Breast epithelium (tissue), 4 donors: ENCODE measurements around the gene TNP1. TPM values are rescaled to one million over a fixed set of nuclear protein-coding genes. Genes with fewer than 3 reads are reported as not detected.

Source experiments
- DNase-seq, 2 donors: peaks; one replicate each; pipeline ENCODE4 v3.0.0-alpha.2; 2019; ENCODE audit warnings: low spot score in 2 of 2
- H3K27ac ChIP-seq, 2 donors: fragments of 200-600 bp; sonication (generic) in 1 of 2; one replicate each; pipeline ENCODE4 v1.5.1; 2016 to 2019; ENCODE audit warnings: mild to moderate bottlenecking in 1 of 2
- H3K27me3 ChIP-seq, 2 donors: fragments of 200-600 bp; sonication (generic) in 1 of 2; one replicate each; pipeline versions ENCODE4 v1.5.1 to v1.6.0; 2017 to 2019; ENCODE audit warnings: control low read depth in 1 of 2, mild to moderate bottlenecking in 1 of 2
- H3K36me3 ChIP-seq: fragments of 200-600 bp; one replicate; pipeline ENCODE4 v1.5.1; 2019
- H3K4me1 ChIP-seq, 2 donors: fragments of 200-600 bp; sonication (generic); one replicate each; pipeline ENCODE4 v1.5.1; 2016 to 2019; ENCODE audit warnings: control low read depth in 1 of 2
- H3K4me3 ChIP-seq, 3 donors: fragments of 200-600 bp; sonication (generic); 1 replicate in 2 of 3; 2 replicates in 1 of 3; pipeline ENCODE4 v1.5.1; 2016 to 2019; ENCODE audit warnings: mild to moderate bottlenecking in 3 of 3, moderate library complexity in 2 of 3
- H3K9me3 ChIP-seq, 2 donors: fragments of 200-600 bp; sonication (generic) in 1 of 2; one replicate each; pipeline ENCODE4 v1.5.1; 2016 to 2019; ENCODE audit warnings: control low read depth in 1 of 2
- CTCF ChIP-seq, 3 donors: fragments of 450-650 bp; IDR thresholded peaks; one replicate each; pipeline ENCODE4 v1.5.1; 2016 to 2017; ENCODE audit warnings: antibody characterized with exemption in 3 of 3, mild to moderate bottlenecking in 3 of 3, moderate library complexity in 3 of 3
- POLR2A ChIP-seq: fragments of 450-650 bp; IDR thresholded peaks from one replicate; pipeline ENCODE4 v1.6.1; 2016; ENCODE audit warnings: antibody characterized with exemption, mild to moderate bottlenecking, moderate library complexity
- POLR2AphosphoS5 ChIP-seq, 3 donors: sonication (generic); formaldehyde crosslinking; IDR thresholded peaks; one replicate each; pipeline ENCODE4 v1.6.1; 2017; ENCODE audit warnings: antibody characterized with exemption in 3 of 3
- intact Hi-C: fragments of 100-400 bp; cut with DNase I; formaldehyde crosslinking; loops from one replicate; pipeline ENCODE4 v1.15.1; 2023; ENCODE audit warnings: low total_unique reads
- total RNA-seq, 3 donors: library from RNA; depleted of rRNA; stranded (reverse); fragments of >200 nt; gene quantifications; one replicate each; pipeline ENCODE4 v1.1.0, GENCODE V29; 2016

The TNP1 gene
- total RNA-seq, 3 donors from 2014 or later = not detected

- no peak for DNase-seq
- no peak for TF ChIP-seq POLR2A
- TF ChIP-seq POLR2AphosphoS5 (IDR thresholded peaks at IDR 0.05) = no peak
- TF ChIP-seq CTCF (IDR thresholded peaks at IDR 0.05) = no peak
- Histone ChIP-seq H3K36me3 (no peaks in the 10 kb centered on the region), H3K9me3 (no peaks in the 10 kb centered on the region), H3K4me1 (no peaks in the 10 kb centered on the region), H3K27ac (no peak overlapping the region), H3K27me3 (no peaks in the 10 kb centered on the region), H3K4me3 (no peak overlapping the region)
- intact Hi-C loops = no loop called here
Measured at GRCh38 chr2:216822470-216822869, 37.4 kb downstream of the TNP1 start.

DNA sequence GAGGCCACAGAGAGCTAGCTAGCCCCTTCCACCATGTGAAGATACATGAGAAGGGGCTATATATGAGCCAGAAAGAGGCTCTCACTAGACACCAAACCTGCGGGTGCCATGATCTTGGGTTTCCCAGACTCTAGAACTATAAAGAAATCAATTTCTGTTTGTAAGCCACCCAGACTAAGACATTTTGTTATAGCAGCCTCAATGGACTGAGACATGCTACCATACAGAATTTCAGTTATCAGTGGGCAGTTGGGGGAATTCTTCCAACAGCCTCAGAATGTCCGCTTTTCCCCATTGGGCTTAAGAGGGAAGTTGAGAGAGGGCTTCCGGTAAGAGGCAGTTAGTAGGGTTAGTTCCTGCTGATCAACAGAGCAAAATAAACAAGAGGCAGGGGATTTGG lies 39.2 kb downstream of the TNP1 start:
- H3K9me3 ChIP-seq = no peaks in the 10 kb centered on the region
- DNase-seq = no peak
- H3K4me1 ChIP-seq = no peaks in the 10 kb centered on the region
- H3K4me3 ChIP-seq = no peak overlapping the region
- H3K27ac ChIP-seq = no peak overlapping the region
- intact Hi-C loops = no loop called here
- H3K27me3 ChIP-seq = no peaks in the 10 kb centered on the region
- H3K36me3 ChIP-seq = no peaks in the 10 kb centered on the region
- TF ChIP-seq CTCF (IDR thresholded peaks at IDR 0.05) = no peak

DNA sequence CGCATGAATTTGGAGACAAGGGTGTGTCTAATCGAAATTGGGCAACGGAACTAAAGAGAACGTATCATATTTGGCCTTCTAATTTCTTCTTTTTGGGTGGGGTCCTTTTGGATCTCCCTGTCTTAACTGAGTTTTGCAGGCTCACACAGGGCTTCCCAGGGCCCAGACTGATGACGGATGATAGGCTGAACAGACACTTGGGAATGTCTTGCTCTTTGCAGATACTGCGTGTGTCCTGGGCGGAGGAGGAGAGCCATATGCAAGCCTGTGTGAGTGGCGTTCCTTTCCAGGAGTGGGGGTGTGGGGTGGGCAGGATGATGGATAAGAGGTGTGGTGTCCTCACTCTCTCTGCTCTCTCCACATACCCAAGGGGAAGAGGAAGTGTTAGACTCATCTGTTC lies 40.1 kb downstream of the TNP1 start:
- Histone ChIP-seq H3K27me3 (no peaks in the 10 kb centered on the region), H3K4me1 (no peaks in the 10 kb centered on the region), H3K36me3 (no peaks in the 10 kb centered on the region), H3K9me3 (no peaks in the 10 kb centered on the region), H3K27ac (no peak overlapping the region), H3K4me3 (no peak overlapping the region)
- intact Hi-C loops = no loop called here
- no peak for DNase-seq
- no peak for TF ChIP-seq CTCF (IDR thresholded peaks at IDR 0.05)
- TF ChIP-seq POLR2AphosphoS5 (IDR thresholded peaks at IDR 0.05) = no peak

GRCh38 chr2:216819055-216819454 lies 40.8 kb downstream of the TNP1 start:
- no peak for DNase-seq
- H3K27ac ChIP-seq = no peak overlapping the region

GRCh38 chr2:216810399-216811160 lies 49.3 kb downstream of the TNP1 start:
- no peaks in the 10 kb centered on the region for H3K27me3 ChIP-seq
- H3K4me3 ChIP-seq = no peak overlapping the region
- no peaks in the 10 kb centered on the region for H3K36me3 ChIP-seq
- intact Hi-C loops = no loop called here
- no peak for TF ChIP-seq POLR2A
- TF ChIP-seq CTCF (IDR thresholded peaks at IDR 0.05) = no peak
- no peak for TF ChIP-seq POLR2AphosphoS5 (IDR thresholded peaks at IDR 0.05)
- no peak overlapping the region for H3K27ac ChIP-seq
- DNase-seq = no peak
- no peaks in the 10 kb centered on the region for H3K4me1 ChIP-seq
- H3K9me3 ChIP-seq = no peaks in the 10 kb centered on the region

More at GRCh38 chr2:216819055-216819454, 40.8 kb downstream of the TNP1 start:
- no peak overlapping the region for H3K4me3 ChIP-seq
- intact Hi-C loops = no loop called here
- no peaks in the 10 kb centered on the region for H3K9me3 ChIP-seq
- no peaks in the 10 kb centered on the region for H3K4me1 ChIP-seq
- no peaks in the 10 kb centered on the region for H3K36me3 ChIP-seq
- TF ChIP-seq POLR2AphosphoS5 (IDR thresholded peaks at IDR 0.05) (no peak), CTCF (IDR thresholded peaks at IDR 0.05) (no peak)
- H3K27me3 ChIP-seq = no peaks in the 10 kb centered on the region

Other genes starting within 250 kb of the TNP1 start
- gene IGFBP2, start 226.6 kb downstream of the TNP1 start, total RNA-seq = 100 to 1,000 TPM in 2 of 3 donors, 10 to 100 TPM in 1; 16.0 to 131 (median 115) TPM
- 1,000 to 10,000 TPM in 1 of 3 donors, 100 to 1,000 TPM in 2; 161 to 1,107 (median 177) TPM for gene IGFBP5, start 164.5 kb downstream of the TNP1 start, total RNA-seq